IMR-90 (cell line): ENCODE measurements around the gene RASAL1.

Experiments used
- BHLHE40 ChIP-seq: fragments of 150-350 bp; IDR thresholded peaks from 2 replicates; pipeline ENCODE4 v1.6.1; 2016; ENCODE audit warnings: mild to moderate bottlenecking, low read depth, low read length
- CTCF ChIP-seq: conservative IDR thresholded peaks from 2 replicates; pipeline ENCODE4 v1.5.1; 2012; ENCODE audit warnings: mild to moderate bottlenecking, low read depth, low read length, improper control_type of control experiment
- ELK1 ChIP-seq: fragments of 150-350 bp; IDR thresholded peaks from 2 replicates; pipeline ENCODE4 v1.6.1; 2016; ENCODE audit warnings: low read depth, mild to moderate bottlenecking, low read length, moderate library complexity, borderline replicate concordance
- MAFK ChIP-seq: IDR thresholded peaks from 2 replicates; pipeline ENCODE4 v1.6.1; 2012; ENCODE audit warnings: low read depth, low read length, improper control_type of control experiment
- MAZ ChIP-seq: IDR thresholded peaks from 2 replicates; pipeline ENCODE4 v1.6.1; 2012; ENCODE audit warnings: low read depth, mild to moderate bottlenecking, low read length, improper control_type of control experiment, moderate library complexity, borderline replicate concordance
- POLR2A ChIP-seq: IDR thresholded peaks from 2 replicates; pipeline ENCODE4 v1.6.1; 2012; ENCODE audit warnings: mild to moderate bottlenecking, low read depth, low read length
- RCOR1 ChIP-seq: IDR thresholded peaks from 2 replicates; pipeline ENCODE4 v1.6.1; 2012; ENCODE audit warnings: mild to moderate bottlenecking, low read length, improper control_type of control experiment; ENCODE audit not compliant: insufficient replicate concordance
- RFX5 ChIP-seq: IDR thresholded peaks from 2 replicates; pipeline ENCODE4 v1.8.0; 2012; ENCODE audit warnings: low read depth, mild to moderate bottlenecking, low read length, moderate library complexity
- USF2 ChIP-seq: fragments of 150-350 bp; IDR thresholded peaks from 2 replicates; pipeline ENCODE4 v1.6.1; 2017; ENCODE audit warnings: mild to moderate bottlenecking, antibody characterized with exemption, low read length, low read depth

GRCh38 chr12:113115455-113116126, 20.0 kb downstream of the RASAL1 start:
- TF ChIP-seq CTCF, result no peak
- no peak for TF ChIP-seq USF2
- no peak for TF ChIP-seq RFX5
- no peak for TF ChIP-seq MAFK
- TF ChIP-seq RCOR1, result no peak
- TF ChIP-seq POLR2A, result no peak
- TF ChIP-seq BHLHE40, result no peak
- TF ChIP-seq ELK1, result no peak
- TF ChIP-seq MAZ, result no peak
